ENCODE data around the gene CD33.

- TF ChIP-seq CTCF (conservative IDR thresholded peaks at IDR 0.05; ENCODE audit: low read length) (no peak), EZH2phosphoT487 (IDR thresholded peaks at IDR 0.05; ENCODE audit: borderline replicate concordance, low read depth, low read length) (no peak)
Observed at GRCh38 chr19:51203916-51204315, 21.0 kb upstream of the CD33 start.

Measured in OCI-LY7 (cell line).